GM20000 (cell line): ENCODE results near the gene ZNF784.

Experiments used
- DNase-seq: peaks from one replicate; pipeline ENCODE4 v3.0.0; 2012; ENCODE audit warnings: low spot score
- CTCF ChIP-seq: IDR thresholded peaks from 2 replicates; pipeline ENCODE4 v1.5.1; 2012; ENCODE audit warnings: mild to moderate bottlenecking, control low read depth; ENCODE audit errors: extremely low read depth, missing control alignments

The ZNF784 gene

GRCh38 chr19:55663846-55664536 lies 39.6 kb upstream of the ZNF784 start:
- no peak for DNase-seq
- no peak for TF ChIP-seq CTCF

- no peak for DNase-seq
- TF ChIP-seq CTCF, result no peak
Measured at GRCh38 chr19:55661826-55662225, 37.5 kb upstream of the ZNF784 start.

GRCh38 chr19:55660991-55661390 lies 36.6 kb upstream of the ZNF784 start:
- TF ChIP-seq CTCF, result no peak
- DNase-seq, result no peak

- no peak for DNase-seq
- TF ChIP-seq CTCF, result no peak
Measured at GRCh38 chr19:55660404-55660803, 36.0 kb upstream of the ZNF784 start.

- TF ChIP-seq CTCF, result no peak
Measured at GRCh38 chr19:55659822-55660221, 35.5 kb upstream of the ZNF784 start.

GRCh38 chr19:55658846-55659459 lies 34.6 kb upstream of the ZNF784 start:
- TF ChIP-seq CTCF, result no peak
- DNase-seq, result no peak

More at GRCh38 chr19:55659822-55660221, 35.5 kb upstream of the ZNF784 start:
- DNase-seq, result no peak

GRCh38 chr19:55656988-55657747 lies 32.8 kb upstream of the ZNF784 start:
- TF ChIP-seq CTCF, result no peak
- DNase-seq, result no peak
